Placental epithelial cell (primary cell): ENCODE measurements around the gene CD3G. TPM values are rescaled to one million over a fixed set of nuclear protein-coding genes. Genes with fewer than 3 reads are reported as not detected.

ENCODE experiments used
- small RNA-seq: library from RNA; depleted of rRNA; stranded (forward); fragments of <200 nt; gene quantifications from one replicate; pipeline ENCODE3, GENCODE V24; 2012
- total RNA-seq: library from RNA; depleted of rRNA; stranded (reverse); fragments of >200 nt; gene quantifications from 2 replicates; pipeline ENCODE4 v1.2.3, GENCODE V29; 2012

The CD3G gene
- total RNA-seq, result not detected in 2 replicates

DNA sequence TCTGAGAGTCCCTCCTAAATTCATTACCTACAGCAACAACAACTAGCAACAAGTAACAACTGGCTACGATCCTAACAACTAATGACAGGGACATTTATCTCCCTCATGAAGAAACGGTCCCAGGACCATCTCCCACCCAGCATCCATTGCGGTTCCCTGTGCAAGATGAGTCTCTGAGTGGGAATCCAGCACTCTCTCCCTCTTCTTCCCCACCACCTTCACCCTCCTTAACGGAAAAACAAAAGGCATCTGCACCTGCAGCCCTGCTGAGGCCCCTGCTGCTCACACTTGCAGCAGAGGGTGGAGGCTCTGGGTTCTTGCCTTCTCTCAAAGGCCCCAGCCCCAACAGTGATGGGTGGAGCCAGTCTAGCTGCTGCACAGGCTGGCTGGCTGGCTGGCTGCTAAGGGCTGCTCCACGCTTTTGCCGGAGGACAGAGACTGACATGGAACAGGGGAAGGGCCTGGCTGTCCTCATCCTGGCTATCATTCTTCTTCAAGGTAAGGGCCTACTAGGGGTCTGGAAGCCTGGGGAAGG, at the start of gene CD3G:
Gene CD3G (plus strand): TSS at position 364 of the 535 bp plus-strand sequence. CDS start 80 bp downstream, at position 444.

GRCh38 chr11:118304568-118305248, 39.4 kb upstream of the CD3G start, which contains the start of gene CD3E:
TSS of gene CD3E (plus strand) at chr11:118304730. CDS start at chr11:118304953, 223 bp downstream.

GRCh38 chr11:118342503-118343161, 1.5 kb upstream of the CD3G start, which contains the start of gene CD3D:
TSS of gene CD3D (minus strand) at chr11:118342705. CDS start at chr11:118342607, 98 bp downstream.

GRCh38 chr11:118359295-118359958, 15.3 kb downstream of the CD3G start, which contains the start of gene UBE4A:
TSS of gene UBE4A (plus strand) at chr11:118359600. CDS start at chr11:118365081, 5,481 bp downstream.

DNA sequence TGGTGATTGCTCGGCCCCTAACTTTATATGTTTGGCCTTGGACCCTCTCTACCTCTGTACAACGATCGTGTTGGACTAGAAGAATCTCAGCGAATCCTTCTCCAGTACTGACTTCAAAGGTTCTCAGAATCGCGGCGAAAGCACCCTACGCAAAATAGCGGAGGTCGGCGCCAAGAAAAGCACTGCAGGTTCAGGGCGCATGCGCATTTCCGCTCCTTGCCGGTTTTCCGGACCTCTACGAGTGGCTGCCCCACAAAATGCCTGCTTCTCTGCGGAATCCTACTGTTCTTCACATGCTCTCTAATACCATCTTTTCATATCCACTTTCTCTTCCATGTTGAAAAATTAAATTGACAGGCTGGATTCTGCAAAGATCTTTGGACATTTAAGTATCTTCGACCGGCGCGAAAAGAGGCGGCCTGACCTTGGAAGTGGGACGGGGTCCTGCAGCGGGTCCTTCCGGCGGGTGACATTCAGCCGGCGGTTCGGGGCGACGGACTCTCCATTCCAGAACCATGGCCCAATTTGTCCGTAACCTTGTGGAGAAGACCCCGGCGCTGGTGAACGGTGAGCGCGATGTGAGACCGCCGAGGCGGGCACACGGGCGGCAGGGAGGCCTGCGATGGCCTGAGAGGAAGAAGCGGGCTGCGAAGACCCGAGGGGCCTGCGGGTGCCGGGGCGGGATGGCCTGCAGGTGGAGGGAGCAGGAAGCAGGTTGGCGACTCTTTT, 57.2 kb downstream of the CD3G start, which contains the start of gene ATP5MG:
Gene ATP5MG (plus strand): TSS at position 456 of the 729 bp plus-strand sequence. CDS start 60 bp downstream, at position 516.

Small RNA genes lying within 50 kb of the gene (small RNA-seq; reads per million reads assigned to genes)
- gene AP001582.1, result not detected

Other genes with a start within 250 kb of the CD3G start
- 0.39 and 0.43 TPM in 2 replicates for gene SCN4B, start 191.5 kb upstream of the CD3G start, total RNA-seq
- gene SCN2B, start 167.7 kb upstream of the CD3G start, total RNA-seq, result not detected in 2 replicates
- under 0.01 TPM in 1 of 2 replicates, not detected in the other for gene JAML, start 119.3 kb upstream of the CD3G start, total RNA-seq
- 35.3 and 61.1 TPM in 2 replicates for gene MPZL3, start 92.0 kb upstream of the CD3G start, total RNA-seq
- gene MPZL2, start 80.0 kb upstream of the CD3G start, total RNA-seq, result 69.5 and 85.8 TPM in 2 replicates
- not detected in 2 replicates for gene CD3E, start 39.6 kb upstream of the CD3G start, total RNA-seq
- gene CD3D, start 1.6 kb upstream of the CD3G start, total RNA-seq, result not detected in 2 replicates
- gene UBE4A, start 15.3 kb downstream of the CD3G start, total RNA-seq, result 39.7 and 67.5 TPM in 2 replicates
- gene ATP5MG, start 57.3 kb downstream of the CD3G start, total RNA-seq, result 34.5 and 41.3 TPM in 2 replicates
- 50.6 and 58.0 TPM in 2 replicates for gene KMT2A, start 92.1 kb downstream of the CD3G start, total RNA-seq
- 1.2 and 2.7 TPM in 2 replicates for gene TTC36, start 183.1 kb downstream of the CD3G start, total RNA-seq
- 42.0 and 60.8 TPM in 2 replicates for gene TMEM25, start 186.8 kb downstream of the CD3G start, total RNA-seq
- gene IFT46, start 221.6 kb downstream of the CD3G start, total RNA-seq, result 40.4 and 43.8 TPM in 2 replicates
- gene ARCN1, start 228.1 kb downstream of the CD3G start, total RNA-seq, result 148 and 247 TPM in 2 replicates